K562 (cell line): ENCODE measurements around the gene RSF1. TPM values are rescaled to one million over a fixed set of nuclear protein-coding genes. Genes with fewer than 3 reads are reported as not detected.

Source experiments
- DNMT1 ChIP-seq: fragments of 450-650 bp; IDR thresholded peaks from 2 replicates; pipeline ENCODE4 v1.6.1; 2016; ENCODE audit warnings: antibody characterized with exemption, mild to moderate bottlenecking
- MEF2D ChIP-seq: conservative IDR thresholded peaks from 2 replicates; pipeline ENCODE4 v1.6.1; 2016; ENCODE audit warnings: low read depth, missing genetic modification characterization, missing compliant biosample characterization
- PTRF ChIP-seq: fragments of 450-650 bp; IDR thresholded peaks from 2 replicates; pipeline ENCODE4 v1.6.1; 2016; ENCODE audit warnings: mild to moderate bottlenecking, missing genetic modification characterization, missing compliant biosample characterization
- SMARCA5 ChIP-seq: fragments of 450-650 bp; IDR thresholded peaks from 2 replicates; pipeline ENCODE4 v1.6.1; 2016
- ZNF12 ChIP-seq: sonication (generic); formaldehyde crosslinking; IDR thresholded peaks from 2 replicates; pipeline ENCODE4 v1.4.0; 2020; ENCODE audit warnings: mild to moderate bottlenecking, missing genetic modification reagents
- ZNF76 ChIP-seq: fragments of 250-450 bp; sonication (Bioruptor Pico); IDR thresholded peaks from 2 replicates; pipeline ENCODE4 v1.4.0; 2020; ENCODE audit warnings: mild to moderate bottlenecking, moderate library complexity, borderline replicate concordance
- polyA plus RNA-seq, 8 experiments: library from polyadenylated mRNA; depleted of rRNA in 4 of 8; stranded (reverse) in 5 of 8; unstranded in 3 of 8; fragments of >200 nt; fragmentation: Nextera tagmentation in 2 of 8; fragmentation: Illumina TruSeq in 1 of 8; extraction: Ambion mirVana in 2 of 8; extraction: Trizol in 1 of 8; gene quantifications; 2 replicates each; pipeline versions ENCODE4 v1.2.1 to v1.2.3, GENCODE V29; 2011 to 2014; ENCODE audit warnings: inconsistent platforms in 1 of 8, missing spikeins in 1 of 8
- total RNA-seq, 7 experiments: library from RNA; depleted of rRNA in 6 of 7; stranded (reverse); fragments of >200 nt in 6 of 7; fragmentation: Illumina TruSeq in 2 of 7; extraction: Trizol in 2 of 7; gene quantifications; 2 replicates each; pipeline versions ENCODE4 v1.2.1 to v1.2.3, GENCODE V29; 2011 to 2021; ENCODE audit warnings: low replicate concordance in 1 of 7
- TF ChIP-seq, protein P1 (sequence below): fragments of 200-400 bp; formaldehyde crosslinking; IDR thresholded peaks from 2 replicates; pipeline ENCODE4 v1.6.1; 2017; ENCODE audit warnings: mild to moderate bottlenecking, low read depth, low read length, moderate library complexity
- TF ChIP-seq, protein P2 (sequence below): fragments of 450-650 bp; IDR thresholded peaks from 2 replicates; pipeline ENCODE4 v1.6.1; 2016; ENCODE audit warnings: missing biosample characterization, missing genetic modification characterization
- TF ChIP-seq, protein P3 (sequence below): fragments of 250-450 bp; sonication (Bioruptor Pico); IDR thresholded peaks from 2 replicates; pipeline ENCODE4 v1.8.0; 2021; ENCODE audit warnings: moderate library complexity, mild to moderate bottlenecking, inconsistent platforms

RSF1 gene
- total and polyA plus RNA-seq, 9 of the 15 experiments (the other 6 are each of a cell fraction or from before 2014, with no cell fraction given), result 9.7 to 63.6 (median 42.8) TPM

DNA sequence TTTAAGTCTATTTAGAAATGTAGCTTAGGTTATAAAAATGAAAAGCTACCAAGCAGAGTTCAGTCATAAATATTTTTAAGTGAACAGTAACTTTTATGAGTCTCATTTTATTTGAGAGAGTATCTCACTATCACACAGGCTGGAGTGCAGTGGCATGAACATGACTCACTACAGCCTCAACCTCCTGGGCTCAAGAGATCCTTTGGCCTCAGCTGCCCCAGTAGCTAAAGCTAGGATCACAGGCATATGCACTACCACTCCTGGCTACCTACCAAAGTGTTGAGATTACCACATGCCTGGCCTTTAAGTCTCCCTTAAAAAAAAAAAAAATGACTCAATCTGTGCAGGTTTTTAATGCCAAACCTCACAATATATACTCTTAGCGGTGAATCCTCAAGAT lies 148.3 kb downstream of the RSF1 start (continued):
- TF ChIP-seq PTRF (tag) (no peak), ZNF12 (no peak), MEF2D (tag) (no peak), SMARCA5 (no peak), DNMT1 (no peak), ZNF76 (CRISPR knock-in tag) (no peak)
- TF ChIP-seq, protein P1, sequence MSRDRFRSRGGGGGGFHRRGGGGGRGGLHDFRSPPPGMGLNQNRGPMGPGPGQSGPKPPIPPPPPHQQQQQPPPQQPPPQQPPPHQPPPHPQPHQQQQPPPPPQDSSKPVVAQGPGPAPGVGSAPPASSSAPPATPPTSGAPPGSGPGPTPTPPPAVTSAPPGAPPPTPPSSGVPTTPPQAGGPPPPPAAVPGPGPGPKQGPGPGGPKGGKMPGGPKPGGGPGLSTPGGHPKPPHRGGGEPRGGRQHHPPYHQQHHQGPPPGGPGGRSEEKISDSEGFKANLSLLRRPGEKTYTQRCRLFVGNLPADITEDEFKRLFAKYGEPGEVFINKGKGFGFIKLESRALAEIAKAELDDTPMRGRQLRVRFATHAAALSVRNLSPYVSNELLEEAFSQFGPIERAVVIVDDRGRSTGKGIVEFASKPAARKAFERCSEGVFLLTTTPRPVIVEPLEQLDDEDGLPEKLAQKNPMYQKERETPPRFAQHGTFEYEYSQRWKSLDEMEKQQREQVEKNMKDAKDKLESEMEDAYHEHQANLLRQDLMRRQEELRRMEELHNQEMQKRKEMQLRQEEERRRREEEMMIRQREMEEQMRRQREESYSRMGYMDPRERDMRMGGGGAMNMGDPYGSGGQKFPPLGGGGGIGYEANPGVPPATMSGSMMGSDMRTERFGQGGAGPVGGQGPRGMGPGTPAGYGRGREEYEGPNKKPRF, result no peak
- TF ChIP-seq, protein P2, sequence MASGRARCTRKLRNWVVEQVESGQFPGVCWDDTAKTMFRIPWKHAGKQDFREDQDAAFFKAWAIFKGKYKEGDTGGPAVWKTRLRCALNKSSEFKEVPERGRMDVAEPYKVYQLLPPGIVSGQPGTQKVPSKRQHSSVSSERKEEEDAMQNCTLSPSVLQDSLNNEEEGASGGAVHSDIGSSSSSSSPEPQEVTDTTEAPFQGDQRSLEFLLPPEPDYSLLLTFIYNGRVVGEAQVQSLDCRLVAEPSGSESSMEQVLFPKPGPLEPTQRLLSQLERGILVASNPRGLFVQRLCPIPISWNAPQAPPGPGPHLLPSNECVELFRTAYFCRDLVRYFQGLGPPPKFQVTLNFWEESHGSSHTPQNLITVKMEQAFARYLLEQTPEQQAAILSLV (tag), result no peak
- TF ChIP-seq, protein P3, sequence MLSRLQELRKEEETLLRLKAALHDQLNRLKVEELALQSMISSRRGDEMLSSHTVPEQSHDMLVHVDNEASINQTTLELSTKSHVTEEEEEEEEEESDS (CRISPR knock-in tag), result no peak
